ENCODE measurements around the gene IGFBP6.

Gene IGFBP6

DNA sequence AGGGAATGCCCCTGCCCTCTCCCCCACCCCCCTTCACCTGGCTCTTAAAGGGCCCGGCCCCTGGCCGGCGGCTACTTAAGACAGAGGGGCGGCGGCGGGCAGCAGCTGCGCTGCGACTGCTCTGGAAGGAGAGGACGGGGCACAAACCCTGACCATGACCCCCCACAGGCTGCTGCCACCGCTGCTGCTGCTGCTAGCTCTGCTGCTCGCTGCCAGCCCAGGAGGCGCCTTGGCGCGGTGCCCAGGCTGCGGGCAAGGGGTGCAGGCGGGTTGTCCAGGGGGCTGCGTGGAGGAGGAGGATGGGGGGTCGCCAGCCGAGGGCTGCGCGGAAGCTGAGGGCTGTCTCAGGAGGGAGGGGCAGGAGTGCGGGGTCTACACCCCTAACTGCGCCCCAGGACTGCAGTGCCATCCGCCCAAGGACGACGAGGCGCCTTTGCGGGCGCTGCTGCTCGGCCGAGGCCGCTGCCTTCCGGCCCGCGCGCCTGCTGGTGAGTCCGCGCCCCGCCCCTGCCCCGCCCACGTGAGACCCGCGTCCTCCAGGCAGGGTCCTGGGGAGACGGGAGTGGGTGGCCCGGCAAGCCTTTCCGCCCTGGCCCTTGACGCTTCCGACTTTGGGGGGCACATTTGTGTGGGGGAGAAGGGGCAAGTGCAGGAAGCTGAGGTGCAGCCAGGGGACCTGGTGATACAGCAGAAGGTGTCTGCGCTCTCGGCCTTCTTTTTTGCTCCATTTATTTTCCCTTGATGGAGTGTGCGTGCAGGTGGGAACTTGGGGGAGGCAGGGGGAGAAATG, at the start of gene IGFBP6:
Gene IGFBP6 (plus strand): TSS at position 104 of the 790 bp plus-strand sequence. CDS start 51 bp downstream, at position 155.
- DNase-seq (ENCODE audit: low spot score), result peak; percentile 67

- no peak for DNase-seq (ENCODE audit: low spot score)
These were observed 49.3 kb upstream of the IGFBP6 start for GRCh38 chr12:53048033-53048779.

GRCh38 chr12:53048780-53049401, 48.6 kb upstream of the IGFBP6 start:
- DNase-seq (ENCODE audit: low spot score), result no peak

DNA sequence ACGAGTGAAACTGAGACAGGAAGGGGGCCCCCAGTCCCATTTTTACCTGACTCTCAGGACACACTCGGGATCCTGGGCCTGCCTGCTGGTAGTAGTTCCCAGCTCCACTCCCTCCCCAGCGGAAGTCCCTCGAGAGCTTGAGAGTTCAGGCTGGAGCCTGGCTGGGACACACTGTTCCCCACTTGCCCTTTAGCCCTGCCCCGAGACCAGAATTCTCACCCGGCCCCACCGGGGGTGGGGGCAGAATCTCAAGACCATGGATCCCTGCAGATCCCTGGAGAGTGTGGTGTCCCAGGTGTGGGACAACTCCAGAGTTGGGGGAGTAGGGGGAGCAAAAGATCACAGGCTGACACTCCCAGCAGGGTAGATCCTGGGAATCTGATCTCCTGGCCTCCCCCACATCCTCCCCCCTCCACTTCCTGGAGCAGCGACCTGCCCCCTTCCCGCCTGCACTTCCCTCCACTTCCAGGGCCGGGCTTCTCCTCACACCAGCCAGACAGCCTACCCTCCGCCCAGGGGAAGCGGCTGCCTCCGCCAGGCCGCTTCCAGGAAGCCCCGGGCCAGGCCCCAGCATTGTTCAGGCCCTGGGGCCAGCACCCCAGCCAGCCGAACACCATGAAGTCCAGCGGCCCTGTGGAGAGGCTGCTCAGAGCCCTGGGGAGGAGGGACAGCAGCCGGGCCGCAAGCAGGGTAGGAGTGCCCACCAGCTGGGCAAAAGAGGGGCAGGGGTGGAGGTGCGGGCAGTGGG, 47.7 kb upstream of the IGFBP6 start, which contains the start of gene TNS2:
Gene TNS2 (plus strand): TSS at position 495 of the 748 bp plus-strand sequence. CDS start 121 bp downstream, at position 616.
- peak; percentile 64 for DNase-seq (ENCODE audit: low spot score)

- no peak for DNase-seq (ENCODE audit: low spot score)
These were observed 46.9 kb upstream of the IGFBP6 start for GRCh38 chr12:53050426-53051057.

DNA sequence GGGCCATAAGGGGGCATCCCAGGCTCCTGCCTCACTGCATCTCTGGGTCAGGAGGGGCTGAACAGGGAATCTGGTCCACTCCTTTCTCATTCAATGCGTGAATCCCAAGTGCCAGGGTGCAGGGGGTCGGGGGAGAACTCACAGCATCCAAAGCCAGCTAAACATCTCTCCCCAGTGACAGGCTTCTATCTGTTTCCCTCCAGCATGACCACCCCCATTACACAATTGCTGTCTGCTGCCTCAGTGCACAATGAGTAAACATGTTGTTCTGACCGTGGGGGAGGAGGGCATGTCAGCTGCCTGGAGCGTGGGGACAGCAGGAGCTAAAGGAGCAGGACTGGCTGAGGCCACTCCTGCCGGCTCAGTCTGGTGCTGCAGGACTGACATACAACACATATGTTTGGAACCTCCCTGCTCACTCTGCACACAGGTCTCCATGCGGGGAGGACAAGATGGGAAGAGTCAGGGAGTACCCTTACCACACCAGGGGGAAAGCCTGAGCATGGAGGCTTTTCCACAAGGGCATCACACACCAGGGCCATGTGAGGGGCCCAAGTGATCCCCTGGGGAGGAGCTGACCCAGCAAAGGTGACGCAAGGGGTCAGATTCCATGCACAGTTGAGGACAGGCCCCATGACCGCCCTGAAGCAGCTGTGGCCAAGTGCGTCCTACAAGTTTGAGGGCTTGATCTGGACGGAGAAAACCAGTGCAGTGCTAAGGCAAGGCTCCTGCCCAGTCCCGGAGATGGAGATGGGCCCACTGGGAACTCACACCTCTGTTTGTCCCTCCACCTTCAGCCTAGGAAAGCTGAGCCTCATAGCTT, 46.2 kb upstream of the IGFBP6 start:
- DNase-seq (ENCODE audit: low spot score), result no peak

DNA sequence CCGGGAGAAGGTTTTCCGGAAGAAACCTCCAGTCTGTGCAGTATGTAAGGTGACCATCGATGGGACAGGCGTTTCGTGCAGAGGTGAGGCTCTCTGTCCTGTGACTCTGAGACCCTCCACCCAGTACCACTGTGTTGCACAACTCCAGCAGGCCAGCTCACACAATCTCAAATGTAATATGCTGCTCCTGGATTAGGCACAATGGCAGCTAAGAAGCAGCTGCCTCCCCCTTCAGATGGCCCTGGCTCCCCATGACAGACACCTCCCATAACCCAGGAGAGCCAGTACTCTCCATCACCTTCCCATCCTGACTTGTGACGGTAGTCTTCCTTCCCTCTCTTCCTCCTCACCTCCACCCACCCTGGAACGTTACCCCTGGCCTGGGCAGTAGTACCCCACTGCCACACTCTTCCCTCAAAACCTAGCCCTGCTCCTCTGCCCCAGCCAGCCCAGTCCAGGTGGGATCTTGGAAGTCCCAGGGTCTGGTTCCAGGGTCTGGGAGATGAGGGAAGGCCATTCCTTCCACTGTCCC, 45.5 kb upstream of the IGFBP6 start:
- DNase-seq (ENCODE audit: low spot score), result no peak

GRCh38 chr12:53052419-53053217, 44.8 kb upstream of the IGFBP6 start:
- DNase-seq (ENCODE audit: low spot score), result no peak

DNA sequence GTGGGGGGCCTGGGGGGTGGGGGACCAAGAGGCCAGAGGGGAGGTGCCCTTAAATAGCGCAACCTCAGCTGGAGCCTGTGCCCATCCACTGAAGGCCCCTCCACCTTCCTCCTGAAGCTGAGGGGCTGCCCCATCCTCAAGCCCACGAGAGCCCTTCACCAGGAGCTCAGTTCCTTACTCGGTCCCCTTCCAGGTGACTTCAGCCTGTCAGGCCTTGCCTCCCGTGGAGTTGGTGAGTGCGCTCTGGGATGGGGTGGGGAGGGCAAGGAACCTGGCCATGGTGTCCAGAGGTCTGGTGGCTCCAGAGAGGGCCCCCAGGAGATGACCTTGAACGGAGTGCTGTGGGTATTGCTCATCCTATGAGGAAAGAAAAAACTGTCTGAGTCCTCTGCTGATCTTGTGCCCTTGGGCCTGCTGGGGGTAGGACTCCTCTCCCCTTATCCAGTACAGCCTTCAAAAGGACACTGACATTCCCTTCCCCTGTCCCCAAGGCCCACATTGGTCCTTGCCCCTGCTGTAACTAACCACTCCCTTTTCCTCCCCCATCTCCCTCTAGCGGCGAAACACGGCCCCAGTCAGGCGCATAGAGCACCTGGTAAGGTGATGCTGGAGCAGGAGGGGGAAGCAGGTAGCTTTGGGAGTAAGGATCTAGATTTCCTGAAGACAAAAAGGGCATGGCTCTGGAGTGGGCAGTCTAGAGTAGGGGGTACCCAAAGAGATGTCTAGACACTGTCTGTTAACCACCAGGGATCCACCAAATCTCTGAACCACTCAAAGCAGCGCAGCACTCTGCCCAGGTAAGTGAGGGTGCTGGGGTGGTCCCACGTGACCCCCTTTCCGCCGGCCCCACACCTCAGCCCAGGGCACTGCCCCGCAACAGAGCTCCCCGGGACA, 44.0 kb upstream of the IGFBP6 start:
- peak; percentile 57 for DNase-seq (ENCODE audit: low spot score)

DNA sequence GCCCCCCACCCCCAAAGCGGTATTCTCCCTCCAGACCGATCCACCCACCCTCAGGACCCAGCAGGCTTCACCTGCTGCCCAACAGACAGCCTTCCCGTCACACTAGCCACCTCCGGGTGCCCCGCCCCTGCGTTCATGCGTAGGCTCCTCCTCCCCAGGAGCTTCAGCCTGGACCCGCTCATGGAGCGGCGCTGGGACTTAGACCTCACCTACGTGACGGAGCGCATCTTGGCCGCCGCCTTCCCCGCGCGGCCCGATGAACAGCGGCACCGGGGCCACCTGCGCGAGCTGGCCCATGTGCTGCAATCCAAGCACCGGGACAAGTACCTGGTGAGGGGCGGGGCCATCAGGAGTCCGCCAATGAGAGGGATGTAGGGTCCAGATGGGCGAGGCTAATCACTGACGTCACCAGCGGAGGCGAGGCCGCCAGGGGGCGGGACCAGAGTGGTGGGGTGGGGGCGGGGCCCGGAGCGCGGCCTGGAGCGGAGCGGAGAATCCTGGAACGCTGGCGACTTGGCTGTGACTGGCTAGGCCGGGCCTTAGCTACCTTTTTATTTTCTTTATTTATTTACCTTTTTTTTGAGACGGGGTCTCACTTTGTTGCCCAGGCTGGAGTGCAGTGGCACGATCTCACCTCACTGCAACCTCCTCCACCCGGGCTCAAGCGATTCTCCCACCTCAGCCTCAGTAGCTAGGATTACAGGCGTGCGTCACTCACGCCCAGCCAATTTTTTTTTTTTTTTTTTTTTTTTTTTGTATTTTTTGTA, 43.2 kb upstream of the IGFBP6 start:
- peak; percentile 93 for DNase-seq (ENCODE audit: low spot score)

DNA sequence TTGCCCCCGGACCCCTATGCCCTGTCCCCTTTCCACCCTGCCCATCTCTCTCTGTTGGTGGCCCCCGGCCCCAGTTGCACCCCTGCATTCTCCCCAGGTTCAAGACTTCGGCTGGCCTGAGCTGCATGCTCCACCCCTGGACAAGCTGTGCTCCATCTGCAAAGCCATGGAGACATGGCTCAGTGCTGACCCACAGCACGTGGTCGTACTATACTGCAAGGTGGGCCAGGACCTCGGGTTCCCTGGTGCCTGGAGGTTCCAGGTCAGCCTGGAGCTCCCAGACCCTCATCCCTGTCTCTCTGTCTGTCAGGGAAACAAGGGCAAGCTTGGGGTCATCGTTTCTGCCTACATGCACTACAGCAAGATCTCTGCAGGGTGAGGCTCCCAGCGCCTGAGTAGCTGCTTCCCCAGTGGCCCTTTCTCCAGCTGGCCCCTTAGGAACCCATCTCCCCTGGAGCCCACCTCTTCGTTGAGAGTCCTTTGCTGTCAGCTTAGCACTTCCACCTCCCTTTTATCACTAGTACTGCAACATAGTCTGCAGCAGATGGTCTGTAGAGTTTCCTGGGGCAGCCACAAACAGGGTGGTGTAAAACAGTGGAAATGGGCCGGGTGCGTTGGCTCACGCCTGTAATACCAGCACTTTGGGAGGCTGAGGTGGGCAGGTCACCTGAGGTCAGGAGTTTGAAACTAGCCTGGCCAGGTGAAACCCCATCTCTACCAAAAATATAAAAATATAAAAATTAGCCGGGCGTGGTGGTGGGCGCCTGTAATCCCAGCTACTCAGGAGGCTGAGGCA, 41.8 kb upstream of the IGFBP6 start:
- DNase-seq (ENCODE audit: low spot score), result no peak

DNA sequence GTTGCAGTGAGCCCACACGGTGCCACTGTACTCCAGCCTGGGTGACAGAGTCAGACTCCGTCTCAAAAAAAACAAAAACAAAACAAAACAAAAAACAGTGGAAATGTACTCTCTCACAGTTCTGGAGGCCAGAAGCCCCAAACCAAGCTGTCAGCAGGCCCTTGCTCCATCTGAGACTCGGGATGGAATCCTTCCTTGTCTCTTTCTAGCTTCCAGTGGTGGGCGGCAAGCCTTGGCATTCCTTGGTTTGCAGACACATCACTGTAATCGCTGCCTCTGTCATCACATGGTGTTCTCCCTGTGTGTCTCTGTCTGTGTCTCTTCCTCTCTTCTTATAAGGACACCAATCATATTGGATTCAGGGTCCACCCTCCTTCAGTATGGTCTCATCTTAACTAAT, 41.2 kb upstream of the IGFBP6 start:
- no peak for DNase-seq (ENCODE audit: low spot score)

GRCh38 chr12:53056901-53057300, 40.6 kb upstream of the IGFBP6 start:
- no peak for DNase-seq (ENCODE audit: low spot score)

DNA sequence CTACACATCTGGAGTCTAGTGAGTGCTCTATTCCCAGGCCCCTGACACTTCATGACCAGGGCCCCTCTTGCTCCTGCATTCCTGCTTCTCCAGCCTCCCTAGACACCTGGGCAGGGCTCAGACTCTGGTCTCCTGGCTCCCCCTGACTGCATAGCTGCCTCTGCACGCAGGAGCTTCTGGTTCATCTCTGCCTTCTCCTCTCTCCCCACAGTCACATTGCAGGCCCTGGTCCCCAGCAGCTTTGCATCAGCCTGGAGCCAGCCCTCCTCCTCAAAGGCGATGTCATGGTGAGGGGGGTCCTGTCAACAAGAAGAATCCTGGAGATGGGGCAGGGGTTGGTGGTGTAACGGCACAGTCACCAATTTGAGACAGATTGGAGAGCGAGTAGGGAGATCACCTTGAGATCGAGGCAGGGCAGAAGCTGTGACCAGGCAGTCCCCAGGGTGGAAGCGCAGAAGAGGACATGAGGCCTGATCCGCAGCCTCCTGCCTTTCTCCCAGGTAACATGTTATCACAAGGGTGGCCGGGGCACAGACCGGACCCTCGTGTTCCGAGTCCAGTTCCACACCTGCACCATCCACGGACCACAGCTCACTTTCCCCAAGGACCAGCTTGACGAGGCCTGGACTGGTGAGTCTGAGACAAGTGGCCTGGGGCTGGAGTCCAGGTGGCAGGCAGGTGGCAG, 39.5 kb upstream of the IGFBP6 start:
- no peak for DNase-seq (ENCODE audit: low spot score)

- no peak for DNase-seq (ENCODE audit: low spot score)
These were observed 38.6 kb upstream of the IGFBP6 start for GRCh38 chr12:53058674-53059433.
